HPDE6-E6E7 (cell line): ENCODE results near the gene RELN.
"Not testable (repeated sequence)": the region's sequence is repeated elsewhere in the genome, so short reads cannot be mapped to it uniquely, and the experiment has no call there.

Experiments used
- DNase-seq: peaks from one replicate; pipeline ENCODE4 v3.0.0; 2011; ENCODE audit warnings: missing footprints; ENCODE audit errors: extremely low spot score

RELN gene

DNA sequence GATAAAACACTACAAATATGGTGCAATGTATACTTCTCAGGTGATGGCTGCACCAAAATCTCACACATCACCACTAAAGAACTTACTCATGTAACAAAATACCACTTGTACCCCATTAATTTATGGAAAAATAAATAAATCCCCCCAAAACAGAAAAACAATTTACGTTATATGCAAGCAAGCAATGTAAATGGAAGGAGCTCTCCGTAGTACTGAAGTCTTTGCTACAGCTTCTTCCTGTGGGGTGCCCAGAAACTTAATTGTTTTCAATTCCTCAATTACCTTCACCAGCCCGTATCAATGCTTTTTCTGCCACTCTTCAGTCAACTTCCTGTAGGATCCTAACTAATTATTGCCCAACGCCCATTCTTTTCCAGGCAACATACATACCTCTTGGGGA lies 138.1 kb downstream of the RELN start:
- no peak for DNase-seq

DNA sequence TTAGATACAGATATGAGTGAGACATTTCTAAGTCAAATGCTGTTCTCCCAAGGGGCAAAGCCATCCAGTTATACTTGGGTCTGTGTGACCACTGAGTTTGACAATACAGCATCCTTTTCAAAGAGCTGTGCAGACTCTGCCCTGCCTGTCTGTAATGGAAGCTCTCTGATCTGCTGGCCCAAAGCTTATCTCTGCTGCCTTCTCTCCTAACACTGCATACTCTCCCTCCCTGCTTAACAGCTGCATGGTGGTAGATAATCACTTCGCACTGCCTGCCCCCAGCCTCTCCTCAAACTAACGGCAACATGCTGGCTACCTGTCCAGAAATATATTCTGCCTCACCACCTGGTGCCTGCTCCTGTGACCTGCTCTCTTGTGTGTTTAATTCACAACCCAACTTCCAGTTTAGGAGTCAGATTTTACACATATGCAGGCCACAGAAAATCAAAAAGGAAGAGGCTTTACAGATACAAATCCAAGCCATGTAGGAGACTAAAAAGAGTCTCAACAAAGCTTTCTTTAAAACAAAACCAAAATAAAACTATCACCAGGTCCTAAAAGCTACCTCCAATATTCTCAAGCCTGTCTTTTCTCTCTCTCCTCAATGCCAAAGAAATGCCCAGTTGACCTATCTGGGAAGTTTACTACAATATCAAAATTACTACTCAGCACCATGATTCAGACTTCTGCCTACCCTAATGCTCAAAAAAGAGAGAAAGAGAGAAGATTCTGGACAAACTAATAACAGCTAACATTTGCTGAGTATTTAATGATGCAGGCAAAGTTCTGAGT lies 145.6 kb downstream of the RELN start:
- DNase-seq: no peak

DNA sequence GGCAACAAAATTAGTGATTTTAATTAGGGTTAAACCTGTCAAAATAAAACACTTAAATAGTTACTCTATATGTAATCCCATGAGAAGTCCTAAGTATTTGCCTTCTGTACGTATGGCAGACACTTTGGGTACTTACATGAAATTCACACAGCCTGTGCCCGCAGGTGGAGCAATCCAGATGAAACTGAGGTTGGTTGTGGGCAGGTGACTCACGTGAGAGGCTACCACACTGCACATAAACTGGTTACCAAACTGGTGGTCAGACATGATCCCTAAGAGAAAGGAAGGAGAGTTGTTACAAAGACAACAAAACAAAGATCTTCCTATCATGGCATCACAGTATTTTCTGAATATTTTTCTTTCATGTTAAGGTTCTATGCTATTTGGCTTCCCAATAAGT lies 156.1 kb downstream of the RELN start:
- no peak for DNase-seq

DNA sequence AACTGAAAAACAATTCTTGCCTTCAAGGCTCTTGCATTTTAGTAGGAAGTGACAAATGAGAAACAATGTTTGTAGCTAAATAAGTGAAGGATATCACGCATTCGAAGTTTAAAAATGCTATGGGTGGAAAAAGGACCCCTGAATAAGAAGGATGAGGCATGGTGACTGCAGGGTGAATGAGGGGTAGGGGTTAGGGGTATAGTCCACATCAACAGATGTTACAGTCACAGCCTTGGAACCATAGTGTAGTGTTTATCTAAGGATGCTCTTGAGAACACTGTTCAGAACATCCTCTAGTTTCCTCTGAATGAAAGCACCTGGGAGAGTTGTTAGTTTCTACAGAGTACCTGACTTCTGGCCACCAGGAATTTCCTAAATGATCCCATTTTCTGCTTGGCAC lies 157.0 kb downstream of the RELN start:
- DNase-seq: no peak

DNA sequence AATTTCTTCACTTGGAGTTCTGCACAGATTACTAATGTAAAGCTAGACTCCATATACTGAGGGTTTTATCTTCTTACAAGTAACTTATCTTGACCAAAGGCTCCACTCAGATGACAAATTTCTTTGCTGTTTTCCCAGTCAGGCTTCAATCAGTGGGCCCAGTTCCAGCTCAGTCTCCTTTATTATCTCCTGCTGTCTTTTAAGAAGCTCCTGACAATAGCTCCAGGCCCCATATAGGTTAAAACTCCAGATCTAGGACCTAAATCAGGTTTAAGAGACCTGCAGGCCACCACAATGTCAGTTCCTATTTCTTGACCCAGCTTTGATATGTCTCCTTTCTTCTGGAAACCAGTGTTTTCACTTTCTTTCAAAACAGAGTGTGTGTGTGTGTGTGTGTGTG lies 165.2 kb downstream of the RELN start:
- DNase-seq: no peak

DNA sequence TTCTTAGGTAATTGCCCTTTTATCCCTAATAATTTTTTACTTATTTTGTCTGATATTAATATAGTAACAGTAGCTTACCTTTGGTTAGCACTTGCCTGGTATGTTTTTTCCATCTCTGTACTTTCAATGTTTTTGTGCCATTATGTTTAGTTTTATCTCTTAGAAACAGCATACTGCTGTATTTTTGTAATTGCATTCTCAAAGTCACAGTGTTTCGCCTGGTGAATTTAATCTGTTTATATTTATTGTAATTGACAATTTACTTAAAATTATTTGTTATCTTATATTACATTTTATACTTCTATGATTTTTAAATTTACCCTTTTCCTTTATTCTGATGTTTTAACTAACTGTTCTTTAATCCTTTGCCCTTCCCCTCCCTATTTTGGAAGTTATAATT lies 166.4 kb downstream of the RELN start:
- DNase-seq: no peak

DNA sequence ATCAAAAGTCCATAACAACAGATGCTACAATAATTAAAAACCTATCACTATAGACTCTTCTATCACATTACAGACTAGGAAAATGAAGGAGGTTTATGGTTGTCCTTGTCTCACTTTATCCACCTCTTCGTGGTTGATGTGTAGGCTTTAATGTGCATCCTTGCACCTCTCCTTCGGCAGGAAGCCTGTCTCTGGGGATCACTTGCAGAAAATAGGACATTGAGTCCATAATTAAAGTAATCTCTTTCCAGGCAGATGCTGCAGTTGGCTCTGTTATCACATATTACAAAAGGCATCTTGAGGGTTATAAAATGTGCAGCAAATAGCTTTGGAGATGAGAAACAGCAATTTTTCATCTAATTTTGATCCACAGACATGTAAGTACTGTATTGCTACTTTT lies 168.4 kb downstream of the RELN start:
- DNase-seq: no peak

DNA sequence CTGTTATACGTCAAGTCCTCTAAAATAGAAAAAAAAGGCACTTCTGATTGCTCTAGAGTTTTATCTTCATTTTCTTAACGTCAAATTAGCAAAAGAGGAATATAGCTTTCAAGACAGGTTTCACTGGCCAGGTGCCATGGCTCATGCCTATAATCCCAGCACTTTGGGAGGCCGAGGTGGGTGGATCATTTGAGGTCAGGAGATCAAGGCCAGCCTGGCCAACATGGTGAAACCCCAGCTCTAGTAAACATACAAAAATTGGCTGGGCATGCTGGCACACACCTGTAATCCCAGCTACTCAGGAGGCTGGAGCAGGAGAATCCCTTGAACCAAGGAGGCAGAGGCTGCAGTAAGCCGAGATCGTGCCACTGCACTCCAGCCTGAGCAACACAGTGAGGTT lies 173.5 kb downstream of the RELN start:
- DNase-seq: not testable (repeated sequence)

DNA sequence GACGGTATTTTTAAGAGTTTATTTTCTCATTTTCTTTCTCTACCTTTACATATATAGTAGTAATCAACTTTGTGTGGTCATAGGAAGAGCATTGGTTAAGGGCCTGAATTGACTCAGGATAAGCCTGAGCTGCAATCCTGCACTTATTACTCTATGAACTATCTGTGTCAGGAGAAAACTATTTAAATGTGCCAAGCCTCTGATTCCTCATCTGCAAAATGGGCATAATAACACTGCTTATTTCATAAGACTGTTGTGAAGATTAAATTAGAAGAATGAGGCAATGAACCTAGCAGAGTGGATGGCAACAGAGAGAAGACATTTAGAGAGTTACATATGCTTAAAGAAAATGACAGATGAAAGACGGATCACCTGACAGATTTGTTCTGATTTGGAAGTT lies 175.5 kb downstream of the RELN start:
- no peak for DNase-seq

DNA sequence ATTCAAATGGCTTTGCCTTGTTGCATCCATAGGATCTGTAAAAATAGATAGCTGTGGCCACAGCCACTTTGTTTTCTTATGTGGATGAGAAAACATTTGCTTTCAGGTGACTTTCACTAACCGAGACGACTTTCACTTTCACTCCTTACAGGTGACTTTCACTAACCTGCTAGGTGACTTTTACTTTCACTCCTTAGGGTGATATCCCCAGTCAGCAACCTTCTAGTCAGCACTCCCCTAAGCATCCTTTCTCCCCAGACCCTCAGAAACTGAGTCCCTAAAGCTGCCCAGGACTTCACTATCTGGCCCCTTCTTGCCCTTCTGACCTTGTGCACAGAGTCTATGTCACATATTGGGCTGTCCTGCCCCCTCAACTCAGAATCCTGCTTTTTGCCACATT lies 177.5 kb downstream of the RELN start:
- peak; percentile 27 for DNase-seq

DNA sequence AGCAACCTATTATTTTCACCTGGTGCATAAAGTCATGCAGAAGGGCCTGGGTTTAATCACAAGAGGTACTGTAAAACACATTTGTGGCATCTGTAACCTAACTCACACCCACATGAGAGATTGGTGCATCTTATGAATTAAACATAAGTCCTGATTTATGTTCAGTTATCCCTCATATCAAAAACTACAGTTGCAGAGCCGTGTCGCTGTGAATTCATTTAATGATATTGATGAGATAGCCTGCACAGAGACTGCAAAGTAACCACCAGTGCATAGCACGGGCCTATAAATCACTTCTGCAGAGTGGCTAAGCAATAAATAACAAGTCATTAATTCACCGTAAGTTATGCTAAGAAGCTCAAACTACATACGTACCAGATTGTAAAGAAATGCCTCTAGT lies 178.2 kb downstream of the RELN start:
- no peak for DNase-seq

DNA sequence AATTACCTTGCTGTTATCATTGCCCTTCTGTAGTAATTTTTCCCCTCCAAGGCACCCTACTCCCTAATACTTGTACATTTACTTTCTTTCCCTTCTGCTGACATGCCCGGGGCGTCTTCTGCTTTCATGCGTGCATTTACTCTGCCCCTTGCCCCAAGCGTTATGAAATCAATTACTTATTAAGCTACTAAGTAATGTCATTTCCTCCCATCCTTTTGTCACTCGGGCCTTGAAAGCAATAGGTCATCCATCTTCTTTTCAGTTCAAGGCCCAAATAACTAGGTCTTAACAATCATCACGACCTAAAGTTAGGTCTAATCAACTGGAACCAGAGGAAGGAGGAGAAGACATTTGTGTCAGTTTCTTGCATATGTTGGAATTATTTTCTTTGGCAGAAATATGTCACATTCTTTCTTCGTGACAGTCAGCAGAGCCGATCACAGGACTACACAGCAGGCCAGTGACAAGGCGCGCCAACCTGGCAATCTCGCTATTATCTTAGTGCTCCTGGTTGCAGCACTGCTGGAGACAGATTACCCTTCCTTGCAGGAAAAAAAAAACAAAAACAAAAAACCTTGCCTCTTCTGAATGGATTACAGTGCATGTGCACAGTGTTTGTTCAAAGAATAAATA lies 179.2 kb downstream of the RELN start:
- DNase-seq: no peak

DNA sequence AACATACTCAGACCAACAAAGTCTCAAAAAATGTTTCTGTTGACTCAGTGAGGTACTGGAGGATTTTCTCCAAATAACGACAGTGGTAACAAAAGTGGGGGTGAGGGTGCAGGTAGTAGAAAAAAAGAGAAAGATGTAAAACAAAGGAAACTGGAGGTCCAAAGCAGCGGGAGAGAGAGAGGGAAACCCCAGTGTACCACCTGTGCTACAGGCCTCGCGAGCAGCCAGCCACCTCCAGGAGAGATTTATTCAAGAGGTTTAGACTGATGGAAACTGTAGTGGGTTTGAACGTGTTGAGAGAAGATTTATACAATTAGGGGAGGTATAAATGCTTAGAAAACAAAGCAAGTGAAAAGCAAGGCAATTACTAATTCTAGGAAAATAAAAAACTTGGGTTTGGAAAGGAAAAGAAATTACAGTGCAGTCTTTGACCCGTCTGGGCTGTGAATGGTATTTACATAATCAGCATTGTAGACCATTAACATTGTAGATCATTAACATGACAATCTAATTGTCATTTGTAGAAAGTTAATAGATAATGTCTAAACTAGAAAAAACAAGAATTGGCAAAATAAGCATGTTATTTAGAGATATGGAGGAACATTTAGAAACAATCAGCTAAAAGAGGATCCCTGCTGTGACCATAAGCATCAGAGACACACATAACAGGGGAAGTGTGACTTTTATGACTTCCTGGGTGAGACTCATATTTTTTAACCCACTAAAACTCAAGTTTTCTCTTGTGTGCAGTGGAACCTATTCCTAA lies 180.0 kb downstream of the RELN start:
- no peak for DNase-seq

DNA sequence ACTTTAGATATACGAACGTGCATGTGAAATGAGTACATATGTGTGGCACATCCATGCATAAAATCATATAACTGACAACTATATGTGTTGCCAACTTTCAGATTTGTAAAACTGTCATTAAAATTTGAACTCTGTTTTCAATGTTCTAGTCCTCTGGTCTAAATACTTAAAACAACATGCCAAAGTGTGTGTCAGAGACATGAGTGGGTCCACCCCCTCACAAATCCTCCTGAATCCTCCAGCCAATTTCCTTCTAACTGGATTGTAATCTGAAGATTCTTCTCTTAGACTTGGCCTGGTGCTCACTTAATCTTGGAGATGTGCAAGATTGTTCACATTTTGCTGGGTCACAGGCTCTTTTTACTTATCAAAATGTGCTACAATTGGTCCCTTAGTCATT lies 184.1 kb downstream of the RELN start:
- no peak for DNase-seq

DNA sequence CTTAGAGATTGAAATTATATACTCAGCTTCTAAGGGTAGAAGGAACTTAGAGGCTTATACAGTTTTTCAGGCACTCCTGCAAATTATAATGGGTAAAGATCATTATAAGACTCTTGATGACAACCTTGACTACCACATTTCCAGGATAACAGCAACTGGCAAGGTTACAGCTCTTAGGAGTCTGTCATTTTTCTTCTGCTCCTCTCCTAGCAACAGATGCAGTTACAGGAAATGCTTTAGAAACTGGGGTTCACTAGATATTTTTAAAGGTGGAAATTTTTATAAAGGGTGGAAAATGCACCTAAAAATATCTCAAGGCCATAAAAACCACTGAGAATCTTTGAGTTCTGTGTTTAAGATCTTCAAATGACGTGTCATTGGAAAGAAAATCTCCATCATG lies 185.8 kb downstream of the RELN start:
- DNase-seq: no peak

DNA sequence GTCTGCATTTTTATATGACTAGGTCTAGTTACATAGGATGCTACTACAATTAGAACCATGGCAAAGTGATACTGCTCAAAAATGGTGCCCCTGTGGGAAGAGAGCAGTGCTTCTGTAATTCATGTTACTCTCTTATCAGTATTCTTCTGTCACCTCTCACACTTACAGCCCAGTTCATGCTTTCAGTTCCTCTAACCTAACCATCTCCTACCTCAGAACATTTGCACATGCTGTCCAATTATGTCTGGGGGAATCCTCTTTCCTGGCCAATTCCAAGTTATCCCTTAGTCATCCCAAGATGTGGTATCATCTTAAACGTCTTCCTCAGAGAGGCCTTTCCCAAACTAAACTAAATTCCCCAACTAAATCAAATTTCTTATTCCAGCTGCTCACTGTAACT lies 190.2 kb downstream of the RELN start:
- DNase-seq: no peak

DNA sequence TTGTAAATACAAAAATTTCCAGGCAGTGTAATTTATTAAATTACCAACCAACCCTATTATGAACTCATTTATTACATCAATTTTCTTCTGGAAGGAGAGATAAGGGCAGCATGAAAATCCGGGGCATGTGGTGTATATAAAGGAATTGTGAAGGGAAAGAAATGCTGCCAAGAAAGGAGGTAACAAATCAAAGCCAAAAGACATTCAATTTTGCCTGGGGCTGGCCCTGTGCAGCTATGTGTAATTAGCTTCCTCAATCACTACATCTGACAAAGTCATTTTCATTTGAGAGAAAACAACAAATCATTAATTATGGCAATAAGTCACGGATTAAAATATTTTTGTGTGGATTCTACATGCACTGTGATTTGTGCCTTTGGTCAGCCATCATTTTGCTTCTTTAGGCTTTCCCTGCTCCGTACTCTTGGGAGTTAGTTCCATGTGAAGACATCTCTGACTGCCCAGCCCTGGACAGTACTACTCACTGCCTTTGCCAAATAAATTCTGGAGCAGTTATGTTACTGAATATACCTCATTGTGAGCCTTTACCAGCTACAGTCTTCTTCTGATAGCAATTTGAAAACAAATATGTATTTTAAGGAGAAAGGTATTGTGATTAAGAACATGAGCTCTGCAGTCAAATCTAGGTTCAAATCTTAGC lies 191.7 kb downstream of the RELN start:
- DNase-seq: no peak

DNA sequence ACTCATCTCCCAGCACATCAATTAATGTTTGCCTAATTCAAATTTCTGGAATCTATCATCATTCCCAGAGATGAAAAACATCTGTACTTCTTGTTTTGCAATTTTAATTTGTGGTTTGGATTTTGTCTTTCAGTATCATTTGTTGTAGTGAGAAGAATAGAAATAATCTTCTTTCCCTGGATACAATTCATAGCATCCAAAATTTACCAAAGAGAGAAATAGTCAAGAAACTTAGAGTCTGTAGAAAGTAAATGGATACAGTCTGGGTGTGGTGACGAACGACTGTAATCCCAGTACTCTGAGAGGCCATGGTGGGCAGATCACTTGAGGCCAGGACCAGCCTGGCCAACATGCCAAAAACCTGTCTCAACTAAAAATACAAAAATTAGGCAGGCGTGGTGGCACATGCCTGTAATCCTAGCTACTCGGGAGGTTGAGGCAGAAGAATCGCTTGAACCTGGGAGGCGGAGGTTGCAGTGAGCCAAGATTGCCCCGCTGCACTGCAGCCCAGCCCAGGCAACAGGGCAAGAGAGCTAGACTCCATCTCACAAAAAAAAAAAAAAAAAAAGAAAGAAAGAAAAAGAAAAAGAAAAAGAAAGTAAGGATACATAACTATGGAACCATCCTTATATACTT lies 193.0 kb downstream of the RELN start:
- no peak for DNase-seq

DNA sequence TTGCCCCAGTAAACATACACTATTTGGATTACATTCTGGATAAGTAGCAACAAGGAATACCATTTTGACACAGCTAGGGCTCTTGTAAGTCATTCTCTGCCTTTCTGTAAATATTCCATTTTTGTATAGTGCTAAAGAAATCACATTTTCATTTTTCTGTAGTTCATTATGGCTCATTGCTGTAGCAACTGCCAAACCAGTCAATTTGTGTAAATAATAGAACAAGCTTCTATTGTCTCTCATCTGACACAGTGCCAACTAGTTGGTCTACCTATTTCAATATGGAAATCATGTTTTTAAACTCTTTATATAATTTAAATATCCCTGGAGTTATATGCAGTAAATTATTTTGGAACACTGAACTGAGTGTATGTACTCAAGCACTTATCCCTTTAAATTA lies 193.7 kb downstream of the RELN start:
- DNase-seq: no peak

DNA sequence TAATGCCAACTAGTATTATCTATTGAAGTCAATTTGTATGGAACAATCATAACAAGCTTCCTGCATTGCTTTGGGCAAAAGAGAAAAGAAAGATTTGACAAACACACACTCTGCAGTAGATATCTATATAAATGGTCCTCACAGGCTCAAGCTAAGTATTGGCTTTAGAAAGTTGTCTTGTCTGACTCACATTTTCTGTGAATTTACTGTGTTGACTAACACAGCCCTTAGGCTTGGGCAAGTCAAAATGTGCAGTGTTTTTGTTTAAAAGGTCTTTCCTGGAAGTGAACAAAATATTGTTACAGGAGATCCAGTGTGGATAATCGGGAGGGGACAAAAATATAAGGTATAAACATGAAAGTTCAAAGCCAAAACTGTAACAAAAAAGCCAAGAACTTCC lies 194.4 kb downstream of the RELN start:
- no peak for DNase-seq

DNA sequence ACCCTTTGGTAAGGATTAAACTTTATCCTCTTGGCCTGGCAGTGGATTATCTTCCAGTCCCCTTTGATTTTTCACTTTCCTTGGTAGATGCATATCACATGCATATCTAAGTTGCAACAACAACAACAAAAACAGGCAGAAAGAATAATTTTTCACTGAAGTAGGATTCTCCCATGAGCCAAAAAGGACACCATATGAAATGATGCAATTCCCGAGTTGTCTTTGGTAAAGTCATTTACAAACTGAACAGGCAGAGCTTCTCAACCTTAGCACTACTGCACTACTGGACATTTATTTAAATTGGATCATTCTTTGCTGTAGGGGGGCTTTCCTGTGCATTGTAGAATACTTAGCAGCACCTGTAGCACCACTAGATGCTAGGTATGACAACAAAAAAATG lies 195.0 kb downstream of the RELN start:
- no peak for DNase-seq

DNA sequence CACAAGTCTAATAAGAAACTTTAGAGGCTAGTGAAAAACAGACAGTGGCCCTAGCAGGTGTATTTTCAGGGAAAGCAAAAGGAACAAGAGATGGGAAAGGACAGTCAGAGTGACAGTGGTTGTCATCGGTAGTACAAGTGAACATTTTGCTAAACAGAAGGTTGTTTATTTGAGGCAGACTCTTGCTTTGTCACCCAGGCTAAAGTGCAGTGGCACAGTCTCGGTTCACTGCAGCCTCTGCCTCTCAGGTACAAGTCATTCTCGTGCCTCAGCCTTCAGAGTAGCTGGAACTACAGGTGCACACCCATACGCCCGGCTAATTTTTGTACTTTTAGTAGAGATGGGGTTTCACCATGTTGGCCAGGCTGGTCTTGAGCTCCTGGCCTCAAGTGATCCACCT lies 195.8 kb downstream of the RELN start:
- no peak for DNase-seq
